GM11168 (cell line): Measurements from ENCODE around the gene CFTR.

Experiments
- in situ Hi-C: fragments of 300-500 bp; cut with MboI; formaldehyde crosslinking; loops from one replicate; pipeline ENCODE4 v1.12.0; 2022; ENCODE audit warnings: low sequenced_read_pairs; ENCODE audit not compliant: unreplicated experiment

Gene CFTR

GRCh38 chr7:117639966-117640365, 160.1 kb downstream of the CFTR start:
- in situ Hi-C loops, result no loop called here

GRCh38 chr7:117640465-117640864, 160.6 kb downstream of the CFTR start:
- in situ Hi-C loops, result no loop called here

GRCh38 chr7:117645481-117646165, 165.8 kb downstream of the CFTR start:
- in situ Hi-C loops, result no loop called here

GRCh38 chr7:117648203-117648866, 168.5 kb downstream of the CFTR start:
- in situ Hi-C loops, result no loop called here

GRCh38 chr7:117652943-117653680, 173.3 kb downstream of the CFTR start:
- in situ Hi-C loops, result no loop called here

GRCh38 chr7:117654780-117655179, 175.0 kb downstream of the CFTR start:
- in situ Hi-C loops, result no loop called here

GRCh38 chr7:117656806-117657205, 177.0 kb downstream of the CFTR start:
- in situ Hi-C loops, result no loop called here

- in situ Hi-C loops, result loop anchor here (10.0 kb wide), 1 partner anchor 275 kb away; no protein-coding TSS in a partner anchor
Observed at GRCh38 chr7:117659531-117660011, 179.7 kb downstream of the CFTR start.

GRCh38 chr7:117661328-117661727, 181.5 kb downstream of the CFTR start:
- in situ Hi-C loops, result loop anchor here (10.0 kb wide), 1 partner anchor 277 kb away; no protein-coding TSS in a partner anchor

GRCh38 chr7:117664047-117664446, 184.2 kb downstream of the CFTR start:
- in situ Hi-C loops, result loop anchor here (10.0 kb wide), 1 partner anchor 279 kb away; no protein-coding TSS in a partner anchor

- in situ Hi-C loops, result loop anchor here (10.0 kb wide), 1 partner anchor 281 kb away; no protein-coding TSS in a partner anchor
Observed at GRCh38 chr7:117665368-117665767, 185.5 kb downstream of the CFTR start.

GRCh38 chr7:117666031-117666430, 186.2 kb downstream of the CFTR start:
- in situ Hi-C loops, result loop anchor here (10.0 kb wide), 1 partner anchor 281 kb away; no protein-coding TSS in a partner anchor

GRCh38 chr7:117666689-117667088, 186.9 kb downstream of the CFTR start:
- in situ Hi-C loops, result loop anchor here (10.0 kb wide), 1 partner anchor 282 kb away; no protein-coding TSS in a partner anchor

- in situ Hi-C loops, result loop anchor here (10.0 kb wide), 1 partner anchor 283 kb away; no protein-coding TSS in a partner anchor
Observed at GRCh38 chr7:117667456-117667855, 187.6 kb downstream of the CFTR start.

GRCh38 chr7:117669818-117670217, 190.0 kb downstream of the CFTR start:
- in situ Hi-C loops, result loop anchor here (10.0 kb wide), 1 partner anchor 285 kb away; no protein-coding TSS in a partner anchor

GRCh38 chr7:117672453-117672852, 192.6 kb downstream of the CFTR start:
- in situ Hi-C loops, result no loop called here

- in situ Hi-C loops, result no loop called here
Observed at GRCh38 chr7:117673367-117673766, 193.5 kb downstream of the CFTR start.

- in situ Hi-C loops, result no loop called here
Observed at GRCh38 chr7:117673839-117674238, 194.0 kb downstream of the CFTR start.

- in situ Hi-C loops, result no loop called here
Observed at GRCh38 chr7:117674617-117675016, 194.8 kb downstream of the CFTR start.
